G401.6 (cell line): ENCODE measurements around the gene RAI1.

Experiments
- FAIRE-seq: peaks from 2 replicates; lab custom pipeline; 2012; peaks lifted over from hg19 to GRCh38; lab: Jason Lieb, UNC

RAI1 gene

GRCh38 chr17:17701658-17702057 is 20.4 kb downstream of the RAI1 start:
- FAIRE-seq: no peak

- FAIRE-seq: no peak
These were observed 21.3 kb downstream of the RAI1 start for GRCh38 chr17:17702449-17703139.

GRCh38 chr17:17703140-17703919 is 22.1 kb downstream of the RAI1 start:
- FAIRE-seq: no peak

GRCh38 chr17:17704931-17705330 is 23.7 kb downstream of the RAI1 start:
- no peak for FAIRE-seq

- peak; percentile 34 for FAIRE-seq
These were observed 25.1 kb downstream of the RAI1 start for GRCh38 chr17:17706140-17707060.

GRCh38 chr17:17708295-17708694 is 27.0 kb downstream of the RAI1 start:
- FAIRE-seq: no peak

- no peak for FAIRE-seq
These were observed 27.6 kb downstream of the RAI1 start for GRCh38 chr17:17708816-17709215.

- FAIRE-seq: no peak
These were observed 28.6 kb downstream of the RAI1 start for GRCh38 chr17:17709815-17710321.

- FAIRE-seq: no peak
These were observed 29.1 kb downstream of the RAI1 start for GRCh38 chr17:17710355-17710727.

- peak; percentile 97 for FAIRE-seq
These were observed 29.7 kb downstream of the RAI1 start for GRCh38 chr17:17710728-17711541.

- FAIRE-seq: no peak
These were observed 30.4 kb downstream of the RAI1 start for GRCh38 chr17:17711641-17712162.

- FAIRE-seq: no peak
These were observed 31.1 kb downstream of the RAI1 start for GRCh38 chr17:17712268-17712924.

- no peak for FAIRE-seq
These were observed 32.6 kb downstream of the RAI1 start for GRCh38 chr17:17713839-17714238.

GRCh38 chr17:17714261-17714866 is 33.1 kb downstream of the RAI1 start:
- no peak for FAIRE-seq

GRCh38 chr17:17714879-17715278 is 33.6 kb downstream of the RAI1 start:
- no peak for FAIRE-seq

- no peak for FAIRE-seq
These were observed 35.7 kb downstream of the RAI1 start for GRCh38 chr17:17716837-17717523.

GRCh38 chr17:17718251-17718650 is 37.0 kb downstream of the RAI1 start:
- no peak for FAIRE-seq

- FAIRE-seq: no peak
These were observed 38.1 kb downstream of the RAI1 start for GRCh38 chr17:17719199-17719940.

GRCh38 chr17:17719966-17720543 is 38.8 kb downstream of the RAI1 start:
- FAIRE-seq: no peak
